HG02642 (cell line): ENCODE measurements around the gene LDLRAD4.

Experiments
- ATAC-seq: cut with Tn5 transposase; IDR thresholded peaks from one replicate; pipeline ENCODE4 v1.9.1; 2021; ENCODE audit warnings: mild to moderate bottlenecking; ENCODE audit not compliant: unreplicated experiment, poor library complexity

LDLRAD4 gene

DNA sequence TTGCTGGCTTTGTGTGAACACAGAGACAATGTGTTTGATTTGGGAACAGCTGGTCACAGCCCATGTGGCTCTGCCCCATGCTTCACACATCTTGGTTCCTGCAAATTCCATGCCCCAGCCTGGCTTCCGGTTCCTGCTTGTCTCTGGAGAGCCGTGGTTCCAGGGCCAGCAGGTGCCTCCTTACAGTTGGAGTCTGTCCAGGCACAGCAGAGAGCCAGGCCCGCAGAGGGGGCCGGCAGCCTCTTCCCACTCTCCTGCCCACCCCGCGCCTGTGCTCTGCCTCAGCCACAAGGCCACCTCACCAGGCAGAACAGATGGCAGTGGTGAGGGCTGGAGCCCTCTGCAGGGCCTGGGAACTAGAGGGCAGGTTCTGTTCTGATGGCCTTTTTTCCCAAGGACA is 81.5 kb downstream of the LDLRAD4 start:
- no peak for ATAC-seq

DNA sequence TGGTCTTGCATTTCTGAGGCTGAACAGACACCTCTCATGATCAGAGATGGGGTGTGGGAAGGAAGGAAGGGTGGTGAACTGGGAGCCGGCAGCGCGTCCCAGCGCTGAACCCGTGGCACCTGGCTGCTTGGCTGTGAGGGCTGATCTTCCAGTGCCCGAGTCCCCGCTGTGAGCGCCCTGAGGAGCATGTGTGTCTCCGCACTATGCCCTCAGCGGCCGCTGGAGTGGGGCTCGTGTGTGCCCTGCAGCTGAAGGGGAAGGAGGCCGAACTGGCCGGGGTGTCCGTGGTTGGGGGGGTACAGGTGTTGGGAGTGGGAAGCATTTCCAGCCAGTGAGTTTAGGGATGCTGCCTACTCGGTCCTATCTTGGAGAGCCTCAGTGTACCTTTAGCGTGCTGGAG is 82.2 kb downstream of the LDLRAD4 start:
- ATAC-seq, result no peak

DNA sequence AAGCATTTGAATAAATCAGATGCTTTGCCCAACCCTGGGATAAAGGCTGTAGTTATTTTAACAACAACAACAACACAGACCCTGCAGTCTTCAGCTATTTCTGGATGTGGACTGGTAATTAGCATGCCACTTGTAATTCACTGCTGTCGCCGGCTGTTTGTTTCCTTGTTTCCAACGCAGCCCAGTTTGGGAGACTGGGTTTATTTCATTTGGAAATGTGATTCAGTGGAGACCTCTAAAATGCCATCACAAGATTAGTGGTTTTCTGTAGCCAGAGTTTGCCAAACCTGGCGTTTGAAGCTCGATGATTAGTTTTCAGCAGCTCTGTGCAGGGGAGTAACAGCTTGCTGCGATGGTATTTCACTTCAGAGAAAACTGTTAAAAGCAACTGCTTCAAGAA is 83.5 kb downstream of the LDLRAD4 start:
- no peak for ATAC-seq

DNA sequence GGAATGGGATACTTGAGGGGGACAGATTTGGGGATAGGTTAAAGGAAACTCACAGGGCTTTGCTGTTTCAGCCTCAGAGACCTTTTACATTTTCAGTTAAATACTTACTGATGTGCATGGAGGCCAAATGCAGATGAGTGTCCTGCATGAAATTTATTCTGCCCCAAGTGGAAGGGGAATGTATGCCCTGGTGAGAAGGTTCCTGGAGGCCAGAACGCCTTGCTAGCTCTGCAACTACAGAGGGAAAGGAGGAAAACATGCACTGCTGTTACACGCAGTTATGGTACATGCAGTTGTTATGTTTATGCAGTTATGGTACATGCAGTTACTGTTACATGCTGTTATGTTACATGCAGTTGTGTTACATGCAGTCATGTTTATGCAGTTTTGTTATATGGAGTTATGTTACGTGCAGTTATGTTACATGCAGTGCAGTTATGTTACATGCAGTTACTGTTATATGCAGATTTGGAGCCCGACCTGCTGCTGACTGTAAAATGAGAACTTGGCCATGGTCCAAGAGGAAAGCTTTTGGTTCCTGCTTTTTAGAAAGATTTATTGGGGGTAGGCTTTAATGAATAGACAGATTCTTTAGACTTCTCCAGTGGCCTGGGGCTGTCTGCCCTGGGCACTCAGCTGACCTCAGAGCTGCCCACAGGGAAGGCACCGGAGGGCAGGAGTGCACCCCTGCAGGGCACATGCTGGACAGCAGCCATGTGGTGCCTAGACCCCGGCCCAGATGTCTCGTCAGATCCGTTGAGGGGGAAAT is 84.1 kb downstream of the LDLRAD4 start:
- no peak for ATAC-seq

DNA sequence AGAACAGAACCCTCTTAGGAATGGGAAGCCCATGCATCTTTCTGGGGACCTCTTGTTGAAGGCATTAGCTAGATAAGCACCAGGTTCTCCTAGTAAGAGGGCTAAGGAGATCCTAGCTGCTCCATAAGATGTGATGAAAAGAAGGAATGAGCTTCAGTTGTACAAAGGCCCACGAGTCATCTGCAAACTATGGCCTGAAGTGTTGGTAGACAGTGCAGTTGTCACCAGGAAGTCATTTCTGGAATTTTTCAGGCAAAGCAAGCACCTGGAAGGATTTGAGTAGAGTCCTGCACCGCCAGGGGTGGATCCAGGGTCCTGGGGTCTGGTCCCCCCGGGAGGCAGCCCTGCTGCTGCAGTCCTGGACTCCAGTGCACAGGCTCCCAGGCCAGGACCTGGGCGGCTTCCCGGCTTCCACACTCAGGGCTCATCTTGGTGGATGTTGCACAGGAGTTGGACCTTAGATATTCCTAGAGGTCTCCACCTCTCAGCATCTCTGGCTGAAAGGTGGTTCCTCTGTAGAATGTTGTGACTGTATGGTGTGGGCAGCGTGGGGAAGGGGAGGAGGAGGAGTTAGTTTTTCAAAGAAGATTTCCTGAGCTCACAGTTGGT is 85.3 kb downstream of the LDLRAD4 start:
- no peak for ATAC-seq

DNA sequence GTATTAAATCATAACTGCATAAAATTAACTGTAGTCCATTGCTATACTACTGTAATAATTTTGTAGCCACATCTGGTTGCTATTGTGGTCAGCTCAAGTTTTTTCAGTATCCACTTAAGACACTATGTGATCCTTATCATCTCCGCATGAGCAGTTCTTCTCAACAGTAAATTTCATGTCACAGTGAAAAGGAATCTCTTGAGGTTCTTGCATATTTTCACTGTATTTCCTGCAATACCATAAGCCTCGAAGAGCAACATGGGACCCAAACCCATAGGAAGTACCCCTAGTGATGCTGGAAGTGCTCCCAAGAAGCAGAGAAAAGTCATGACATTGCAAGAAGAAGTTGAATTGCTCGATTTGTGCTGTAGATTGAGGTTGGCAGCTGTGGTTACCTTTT is 86.7 kb downstream of the LDLRAD4 start:
- ATAC-seq, result no peak

DNA sequence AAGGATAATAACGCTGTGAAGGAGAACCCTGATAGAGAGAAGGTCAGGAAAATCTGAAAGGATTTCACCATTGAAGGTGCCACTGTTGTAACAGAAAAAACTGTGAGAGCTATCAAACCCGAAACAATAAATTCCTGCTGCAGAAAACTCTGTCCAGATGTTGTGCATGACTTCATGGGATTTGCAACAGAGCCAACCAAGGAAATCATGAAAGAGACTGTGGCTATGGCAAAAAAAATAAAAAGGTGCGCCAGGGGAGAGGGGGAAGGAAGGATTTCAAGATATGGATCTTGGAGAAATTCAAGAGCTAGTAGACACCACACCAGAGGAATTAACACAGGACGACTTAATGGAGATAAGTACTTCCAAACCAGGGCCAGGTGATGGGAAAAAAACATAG is 88.0 kb downstream of the LDLRAD4 start:
- no peak for ATAC-seq

DNA sequence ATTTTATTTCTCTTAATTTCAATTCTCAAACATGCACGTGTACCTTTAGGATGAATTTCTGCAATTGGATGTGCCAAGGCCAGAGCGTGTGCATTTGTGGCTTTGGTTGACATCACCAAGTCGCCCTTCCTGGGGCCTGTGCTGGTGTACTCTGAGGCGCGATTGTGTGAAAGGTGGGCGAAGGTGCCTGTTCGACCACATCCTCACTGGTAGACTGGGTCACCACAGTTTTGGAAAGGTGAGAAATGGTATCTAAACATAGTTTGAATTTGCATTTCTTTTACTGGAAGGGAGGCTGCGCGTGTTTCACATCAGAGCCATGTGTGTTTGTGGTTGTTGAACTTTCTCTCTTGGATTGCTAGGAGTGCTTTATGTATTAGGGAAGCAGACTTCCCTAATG is 89.8 kb downstream of the LDLRAD4 start:
- no peak for ATAC-seq

DNA sequence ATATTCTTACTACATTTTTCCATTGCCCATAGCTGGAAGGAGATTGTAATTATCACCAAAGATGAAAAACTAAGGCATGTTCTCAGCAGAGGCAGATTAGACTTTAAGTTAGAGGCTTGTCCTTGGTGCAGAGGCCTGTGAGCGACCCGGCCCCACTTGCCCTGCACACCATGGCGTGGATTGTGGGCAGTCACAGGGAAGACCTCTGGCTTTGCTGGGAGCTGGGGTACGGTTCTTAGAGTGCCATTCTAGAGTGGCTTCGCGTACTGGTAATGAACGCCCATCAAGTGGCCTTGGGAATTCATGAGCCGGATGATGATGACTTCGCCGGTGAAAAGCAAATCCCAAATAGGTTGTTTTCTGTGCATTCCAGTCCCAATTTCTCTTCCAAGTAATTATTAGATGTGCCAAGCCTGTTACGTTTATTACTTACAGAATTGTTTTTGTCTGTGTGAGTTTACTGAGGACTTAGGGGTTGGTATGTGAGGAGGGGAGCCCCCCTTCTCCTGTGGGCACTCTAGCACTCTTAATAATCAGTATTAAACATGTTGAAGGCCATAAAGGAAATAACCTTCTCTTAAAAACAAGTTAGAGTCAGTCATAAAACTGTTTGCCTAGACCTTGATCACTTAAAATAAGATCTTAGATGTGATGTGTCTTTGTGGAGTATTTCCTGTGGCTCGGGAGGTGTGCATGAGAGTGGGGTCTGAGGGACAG is 90.6 kb downstream of the LDLRAD4 start:
- no peak for ATAC-seq

DNA sequence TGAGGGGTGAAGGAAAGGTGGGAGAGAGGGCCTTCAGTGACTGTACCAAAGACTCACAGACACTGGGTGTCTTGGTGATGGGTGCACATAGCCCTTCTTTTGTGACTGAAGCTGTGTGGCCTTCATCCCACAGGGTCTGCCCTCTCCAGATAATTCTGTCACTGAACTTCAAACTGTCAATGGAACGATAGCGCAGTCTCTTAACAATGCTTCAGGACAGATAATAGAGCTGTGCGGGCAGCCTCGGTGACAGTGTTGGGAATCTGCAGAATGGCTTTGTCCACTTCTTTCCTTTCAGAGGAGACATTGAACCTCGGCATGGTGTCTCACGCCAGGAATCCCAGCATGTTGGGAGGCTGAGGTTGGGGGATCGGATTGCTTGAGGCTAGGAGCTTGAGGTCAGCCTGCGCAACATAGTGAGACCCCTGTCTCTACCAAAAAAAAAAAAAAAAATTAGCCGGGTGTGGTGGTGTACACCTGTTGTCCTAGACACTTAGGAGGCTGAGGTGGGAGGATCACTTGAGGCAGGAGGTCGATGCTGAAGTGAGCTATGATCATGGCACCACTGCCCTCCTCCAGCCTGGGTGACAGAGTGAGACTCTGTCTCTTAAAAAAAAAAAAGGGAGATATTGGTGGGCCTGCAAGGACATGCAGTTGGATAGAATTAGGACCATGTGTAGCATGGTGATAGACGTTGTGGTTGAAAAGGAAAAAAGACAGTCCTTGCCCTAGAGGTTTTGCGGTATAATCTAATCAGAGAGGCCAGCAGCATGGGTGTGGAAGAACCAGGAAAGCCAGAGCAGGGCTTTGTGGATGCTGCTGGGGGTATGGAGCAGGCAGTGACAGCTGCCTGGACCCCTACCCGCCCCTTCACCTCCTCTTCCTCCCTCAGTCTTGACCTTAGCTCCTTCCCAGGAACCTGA is 91.4 kb downstream of the LDLRAD4 start:
- no peak for ATAC-seq

DNA sequence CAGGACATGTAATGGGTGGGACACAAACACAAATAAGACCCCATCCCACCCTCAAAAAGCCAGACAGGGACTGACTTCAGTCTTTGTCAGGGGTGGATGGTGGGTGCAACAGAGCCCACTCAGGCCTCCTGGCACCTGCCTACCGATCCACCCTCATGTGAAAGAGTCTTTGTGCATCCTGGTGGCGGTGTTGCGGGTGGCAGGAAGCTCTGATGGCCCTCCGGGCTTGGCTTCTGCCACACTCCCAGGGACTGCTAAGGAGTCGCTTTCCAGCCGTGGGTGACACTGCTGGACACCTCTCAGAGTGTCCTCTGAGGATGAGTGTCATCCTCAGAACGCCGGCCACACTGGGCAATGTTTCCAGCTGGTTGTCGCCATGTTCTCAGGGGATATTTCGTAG is 92.6 kb downstream of the LDLRAD4 start:
- no peak for ATAC-seq

DNA sequence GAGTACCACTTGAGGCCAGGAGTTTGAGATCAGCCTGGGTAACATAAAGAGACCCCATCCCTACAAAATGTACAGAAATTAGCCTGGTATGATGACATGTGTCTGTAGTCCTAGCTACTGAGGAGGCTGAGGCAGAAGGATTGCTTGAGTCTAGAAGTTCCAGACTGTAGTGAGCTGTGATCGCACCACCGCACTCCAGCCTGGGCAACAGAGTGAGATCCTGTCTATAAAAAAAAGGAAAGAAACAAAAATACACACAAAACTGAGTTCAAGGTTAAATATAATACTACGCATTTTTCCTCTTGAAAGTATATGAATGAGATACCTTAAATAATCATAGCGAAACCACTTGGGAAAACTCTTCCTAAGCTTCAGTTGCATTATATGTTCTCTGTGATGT is 94.0 kb downstream of the LDLRAD4 start:
- no peak for ATAC-seq

DNA sequence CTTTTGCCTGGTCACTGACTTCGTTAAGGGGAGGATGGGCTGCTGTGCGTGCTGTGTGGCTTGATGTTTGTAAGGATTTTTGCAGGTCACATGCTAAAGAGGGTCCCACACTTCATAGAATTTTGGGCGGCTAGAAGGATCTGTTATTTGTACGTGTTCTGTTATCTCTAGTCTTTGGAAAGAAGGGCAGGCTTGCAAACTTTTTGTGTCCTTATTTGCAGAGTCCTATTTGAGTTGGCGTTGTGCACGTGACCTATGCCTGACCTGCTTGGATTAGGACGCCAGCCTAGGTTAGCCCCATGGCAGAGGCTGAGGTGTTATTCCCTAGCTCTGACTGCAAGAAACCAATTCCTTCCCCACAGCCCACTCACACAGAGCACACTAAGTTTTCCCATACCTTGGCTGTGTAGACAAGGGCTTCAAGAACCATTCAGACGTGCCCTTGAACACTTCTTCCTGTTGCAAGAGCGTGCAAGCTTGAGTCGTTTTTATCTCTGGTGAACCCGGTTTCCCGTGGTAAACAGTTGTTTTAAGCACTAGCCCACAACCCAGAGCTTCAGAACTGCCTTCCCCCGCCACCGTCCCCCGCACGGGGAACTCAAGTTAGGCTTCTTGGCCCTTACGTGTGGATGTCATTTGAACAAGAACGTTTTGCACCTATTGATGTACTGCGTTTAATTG is 94.6 kb downstream of the LDLRAD4 start:
- ATAC-seq, result no peak

DNA sequence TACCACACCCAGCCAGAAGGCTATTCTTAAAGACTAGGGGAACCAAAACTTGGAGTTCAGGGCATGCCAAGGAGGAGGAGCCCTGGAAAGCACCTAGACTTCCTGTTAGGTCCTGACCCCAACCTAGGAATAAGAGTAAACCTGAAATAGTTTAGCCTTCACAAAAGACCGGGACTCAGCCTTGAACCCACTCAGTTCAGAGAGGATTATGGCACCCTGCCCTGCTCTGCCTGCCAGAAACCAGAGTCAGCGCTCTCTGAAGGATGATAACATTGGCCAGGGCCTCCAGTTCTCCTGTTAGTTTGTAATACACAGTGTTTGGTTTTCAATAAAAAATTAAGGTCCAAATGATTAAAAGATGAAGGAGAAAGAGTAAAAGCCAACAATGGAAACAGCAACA is 96.4 kb downstream of the LDLRAD4 start:
- no peak for ATAC-seq

DNA sequence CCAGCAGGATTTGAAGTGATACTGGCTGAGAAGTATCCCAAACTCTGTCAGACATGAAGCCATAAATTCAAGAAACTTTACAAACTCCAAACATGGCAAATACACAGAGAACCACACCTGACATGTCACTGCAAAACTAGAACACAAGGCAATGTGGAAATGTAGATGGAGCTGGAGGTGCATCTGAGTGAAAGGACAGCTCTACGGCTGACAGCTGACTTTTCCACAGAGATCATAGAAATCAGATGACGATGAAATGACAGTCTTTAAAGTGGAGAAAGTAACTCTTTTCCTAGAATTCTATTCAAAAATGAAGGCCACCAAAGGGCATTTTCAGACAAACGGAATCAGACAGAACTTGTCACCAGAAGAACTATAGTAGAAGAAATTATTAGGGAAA is 97.5 kb downstream of the LDLRAD4 start:
- no peak for ATAC-seq

DNA sequence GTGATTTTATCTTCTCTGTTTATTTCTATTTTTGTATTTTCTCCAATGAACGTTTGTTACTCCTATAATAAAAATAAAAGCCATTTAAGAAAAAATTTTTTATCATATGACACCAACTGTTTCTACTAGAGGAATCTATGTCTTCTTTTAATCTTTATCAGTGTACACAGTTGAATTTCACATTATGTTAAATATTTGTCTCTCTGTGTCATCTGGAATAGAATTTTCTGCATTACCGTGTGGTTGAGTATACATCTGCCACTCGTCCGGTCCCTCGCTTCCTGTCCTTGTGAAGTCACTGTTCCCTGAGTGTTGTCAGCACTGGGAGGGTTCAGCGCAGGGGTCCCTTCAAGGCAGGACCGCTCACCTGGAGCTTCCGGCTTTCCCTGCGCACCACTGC is 99.2 kb downstream of the LDLRAD4 start:
- no peak for ATAC-seq

DNA sequence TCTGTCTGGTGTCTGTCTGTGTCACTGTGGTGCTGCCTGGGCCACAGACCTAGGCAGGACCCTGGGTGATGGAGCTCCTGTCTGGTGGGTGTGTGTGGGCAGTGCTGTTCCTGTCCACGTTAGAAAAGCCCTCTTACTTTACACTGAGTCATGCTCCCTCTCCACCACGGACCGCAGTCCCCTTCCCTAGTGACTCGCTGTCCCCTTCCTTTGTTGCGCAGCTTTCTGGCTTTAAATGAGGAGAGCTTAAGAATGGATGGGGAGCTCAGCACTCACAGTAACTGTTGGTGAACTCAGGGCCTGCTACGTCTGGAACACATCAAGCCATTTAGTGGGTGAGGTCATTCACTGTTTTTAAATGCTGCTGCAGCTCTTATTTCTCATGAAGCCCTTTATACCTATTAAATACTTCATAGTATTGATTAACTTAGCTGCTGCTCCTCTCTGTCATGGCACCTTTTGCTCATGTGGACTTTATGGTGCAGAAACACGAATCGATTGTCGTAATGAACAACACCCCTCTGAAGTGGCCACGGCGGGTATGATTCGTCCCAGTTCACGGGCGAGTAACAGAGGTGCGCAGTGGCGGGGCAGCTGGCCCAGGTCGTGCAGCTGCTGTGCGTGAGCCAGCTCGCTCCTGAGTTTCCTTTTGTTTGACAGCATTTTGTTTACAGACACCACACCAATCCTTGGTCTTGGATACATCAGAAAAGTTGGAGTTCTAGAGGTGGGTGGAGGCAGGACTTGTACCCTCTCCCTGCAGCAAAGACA is 100.4 kb downstream of the LDLRAD4 start:
- ATAC-seq, result no peak

DNA sequence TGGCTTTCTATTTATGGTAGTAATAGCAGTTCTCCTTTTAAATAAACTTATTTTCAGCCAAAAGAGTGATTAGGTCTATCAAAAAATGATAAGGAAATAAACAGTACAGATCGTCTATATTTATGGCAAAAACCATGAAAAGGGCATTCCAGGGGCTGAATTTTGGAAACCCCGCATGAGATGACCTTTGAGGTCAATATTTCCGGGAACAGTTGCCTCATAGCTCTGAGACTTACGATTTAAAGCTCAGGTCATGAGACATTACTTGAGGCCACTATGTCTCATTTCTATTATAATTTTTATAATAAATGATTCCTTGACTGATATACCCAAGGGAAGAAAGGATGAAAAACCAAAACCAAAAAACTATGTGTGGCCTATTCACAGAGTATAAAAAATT is 101.1 kb downstream of the LDLRAD4 start:
- no peak for ATAC-seq

DNA sequence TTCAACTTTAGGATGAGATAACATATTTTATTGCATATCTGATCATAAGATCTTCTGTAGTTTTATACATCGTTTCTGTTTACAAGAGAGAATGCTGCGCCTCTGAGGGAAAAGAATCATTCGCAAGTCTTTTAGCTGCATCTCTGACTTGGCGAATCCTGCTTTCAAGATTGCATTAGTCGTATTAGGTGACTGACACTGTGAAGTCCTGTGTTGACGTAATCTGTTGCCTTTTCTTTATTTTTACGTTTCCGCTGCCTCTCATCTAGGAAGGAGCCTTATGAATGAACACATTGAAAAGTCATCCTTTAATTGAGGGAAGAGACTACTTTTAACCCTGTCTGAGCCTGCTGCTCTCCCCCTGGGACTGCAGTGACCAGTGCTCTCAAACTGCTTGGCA is 101.5 kb downstream of the LDLRAD4 start:
- ATAC-seq, result no peak
